WTC11 (cell line): ENCODE measurements around the gene RNASEH1.

Experiments used
- CREB1 ChIP-seq: sonication (generic); formaldehyde crosslinking; IDR thresholded peaks from 2 replicates; pipeline ENCODE4 v1.8.0; 2023; ENCODE audit warnings: mild to moderate bottlenecking, missing genetic modification reagents
- CTCF ChIP-seq: fragments of 200-600 bp; IDR thresholded peaks from 2 replicates; pipeline ENCODE4 v1.8.0; 2022; ENCODE audit warnings: antibody characterized with exemption
- MAX ChIP-seq: sonication (generic); formaldehyde crosslinking; IDR thresholded peaks from 2 replicates; pipeline ENCODE4 v1.8.0; 2022; ENCODE audit warnings: mild to moderate bottlenecking, missing genetic modification reagents
- SMAD3 ChIP-seq: sonication (generic); formaldehyde crosslinking; IDR thresholded peaks from 2 replicates; pipeline ENCODE4 v1.8.0; 2022; ENCODE audit warnings: missing genetic modification reagents, mild to moderate bottlenecking, borderline replicate concordance
- SP1 ChIP-seq: sonication (generic); formaldehyde crosslinking; conservative IDR thresholded peaks from 2 replicates; pipeline ENCODE4 v1.8.1; 2022; ENCODE audit warnings: missing genetic modification reagents
- STAT6 ChIP-seq: sonication (generic); formaldehyde crosslinking; conservative IDR thresholded peaks from 2 replicates; pipeline ENCODE4 v1.8.1; 2023; ENCODE audit warnings: mild to moderate bottlenecking, low read depth, missing genetic modification reagents, moderate library complexity
- TCF7 ChIP-seq: sonication (generic); formaldehyde crosslinking; IDR thresholded peaks from 2 replicates; pipeline ENCODE4 v1.8.0; 2022; ENCODE audit warnings: mild to moderate bottlenecking, low read depth, missing genetic modification reagents, moderate library complexity
- ZNF121 ChIP-seq: sonication (generic); formaldehyde crosslinking; IDR thresholded peaks from 2 replicates; pipeline ENCODE4 v1.8.0; 2023; ENCODE audit warnings: missing genetic modification reagents
- ZNF317 ChIP-seq: sonication (generic); formaldehyde crosslinking; IDR thresholded peaks from 2 replicates; pipeline ENCODE4 v1.8.1; 2023; ENCODE audit warnings: low read depth, mild to moderate bottlenecking, moderate library complexity, missing genetic modification reagents, borderline replicate concordance

- TF ChIP-seq ZNF317 (CRISPR knock-in tag): no peak
- no peak for TF ChIP-seq CTCF
- no peak for TF ChIP-seq CREB1
- no peak for TF ChIP-seq MAX
- no peak for TF ChIP-seq TCF7
- TF ChIP-seq SP1 (CRISPR knock-in tag): no peak
- no peak for TF ChIP-seq ZNF121 (CRISPR knock-in tag)
- no peak for TF ChIP-seq STAT6 (CRISPR knock-in tag)
- no peak for TF ChIP-seq SMAD3 (CRISPR knock-in tag)
Observed at GRCh38 chr2:3503046-3503445, 55.1 kb downstream of the RNASEH1 start.
